Naive thymus-derived CD8-positive, alpha-beta T cell (primary cell): ENCODE results near the gene SYPL2. TPM values are rescaled to one million over a fixed set of nuclear protein-coding genes. Genes with fewer than 3 reads are reported as not detected.

Source experiments
- ATAC-seq, 2 donors: fragments of 150-1000 bp; cut with Tn5 transposase in 1 of 2; sonication (Bioruptor Pico), chemical (Tn5 transposase) in 1 of 2; 1 replicate in 1 of 2; 2 replicates in 1 of 2; pipeline ENCODE4 v1.10.0; 2021; ENCODE audit warnings: mild to moderate bottlenecking in 2 of 2, moderate library complexity in 2 of 2
- POLR2A ChIA-PET: fragments of 350-600 bp; sonication (Branson Sonifier 250); formaldehyde crosslinking; loops from one replicate; lab custom pipeline; 2021; ENCODE audit warnings: antibody characterized with exemption; lab: Charles Lee
- DNase-seq, 10 donors: peaks; one replicate each; pipeline versions ENCODE4 v3.0.0 to v3.0.0-alpha.2; 2020 to 2022
- H3K27ac Mint-ChIP-seq, 10 donors: one replicate each; pipeline ENCODE4 v1.8.0; 2020 to 2022; ENCODE audit warnings: mild to moderate bottlenecking in 10 of 10, mixed read lengths in 10 of 10, moderate library complexity in 4 of 10, inconsistent platforms in 1 of 10
- H3K27me3 Mint-ChIP-seq, 5 donors: one replicate each; pipeline ENCODE4 v1.8.0; 2021 to 2022; ENCODE audit warnings: mixed read lengths in 5 of 5
- H3K36me3 Mint-ChIP-seq, 3 donors: one replicate each; pipeline ENCODE4 v1.8.0; 2020 to 2022; ENCODE audit warnings: mixed read lengths in 3 of 3, mild to moderate bottlenecking in 2 of 3, inconsistent platforms in 1 of 3
- H3K4me1 Mint-ChIP-seq, 4 donors: one replicate each; pipeline ENCODE4 v1.8.0; 2021 to 2022; ENCODE audit warnings: mixed read lengths in 4 of 4
- H3K4me3 Mint-ChIP-seq, 10 donors: one replicate each; pipeline ENCODE4 v1.8.0; 2020 to 2022; ENCODE audit warnings: mild to moderate bottlenecking in 10 of 10, mixed read lengths in 10 of 10, moderate library complexity in 6 of 10, inconsistent platforms in 1 of 10
- H3K9me3 Mint-ChIP-seq, 9 donors: one replicate each; pipeline ENCODE4 v1.8.0; 2020 to 2022; ENCODE audit warnings: mixed read lengths in 9 of 9, mild to moderate bottlenecking in 3 of 9, inconsistent platforms in 1 of 9, moderate library complexity in 1 of 9
- polyA plus RNA-seq, 3 donors: library from polyadenylated mRNA; unstranded; fragments of 300-500 nt; fragmentation: Illumina TruSeq; gene quantifications; one replicate each; pipeline ENCODE4 v1.2.3, GENCODE V29; 2021
- total RNA-seq, 8 experiments: library from RNA in 2 of 8; stranded (reverse) in 2 of 8; gene quantifications; one replicate each; pipeline ENCODE4 v1.2.3 and lab custom pipeline; 2021 to 2026

SYPL2 gene
- total and polyA plus RNA-seq, 5 experiments from 2014 or later: 0.22 TPM; not detected in 4

- Mint-ChIP-seq H3K27ac (no peak overlapping the region), H3K27me3 (peaks cover 7 to 86% (median 61%) of the 10 kb centered on the region in 5 donors), H3K4me3 (no peak overlapping the region), H3K36me3 (peaks cover 0 to 4% (median 0%) of the 10 kb centered on the region in 3 donors), H3K9me3 (no peaks in the 10 kb centered on the region), H3K4me1 (peaks cover 0 to 7% (median 2%) of the 10 kb centered on the region in 4 donors)
- POLR2A ChIA-PET: no interaction called here
- ATAC-seq (no peak), DNase-seq (no peak)
Measured at GRCh38 chr1:109474697-109475096, 8.4 kb downstream of the SYPL2 start.

GRCh38 chr1:109475261-109475660, 8.9 kb downstream of the SYPL2 start:
- no peak overlapping the region for H3K27ac Mint-ChIP-seq
- POLR2A ChIA-PET: no interaction called here
- peaks cover 0 to 7% (median 2%) of the 10 kb centered on the region in 4 donors for H3K4me1 Mint-ChIP-seq
- H3K36me3 Mint-ChIP-seq: peaks cover 0 to 4% (median 0%) of the 10 kb centered on the region in 3 donors
- H3K9me3 Mint-ChIP-seq: no peaks in the 10 kb centered on the region
- ATAC-seq: no peak
- no peak for DNase-seq
- no peak overlapping the region for H3K4me3 Mint-ChIP-seq
- H3K27me3 Mint-ChIP-seq: peaks cover 7 to 83% (median 57%) of the 10 kb centered on the region in 5 donors

- Mint-ChIP-seq H3K4me1 (peaks cover 0 to 7% (median 2%) of the 10 kb centered on the region in 4 donors), H3K27me3 (peaks cover 4 to 68% (median 46%) of the 10 kb centered on the region in 5 donors), H3K9me3 (no peaks in the 10 kb centered on the region), H3K4me3 (no peak overlapping the region), H3K36me3 (peaks cover 0 to 4% (median 0%) of the 10 kb centered on the region in 3 donors), H3K27ac (no peak overlapping the region)
- POLR2A ChIA-PET: no interaction called here
- DNase-seq (no peak), ATAC-seq (no peak)
Measured at GRCh38 chr1:109476825-109477224, 10.5 kb downstream of the SYPL2 start.

GRCh38 chr1:109477821-109478220, 11.5 kb downstream of the SYPL2 start:
- Mint-ChIP-seq H3K36me3 (peaks cover 0 to 4% (median 0%) of the 10 kb centered on the region in 3 donors), H3K4me1 (peaks cover 3 to 15% (median 9%) of the 10 kb centered on the region in 4 donors), H3K27ac (no peak overlapping the region), H3K9me3 (no peaks in the 10 kb centered on the region), H3K27me3 (peaks cover 4 to 63% (median 40%) of the 10 kb centered on the region in 5 donors), H3K4me3 (no peak overlapping the region)
- POLR2A ChIA-PET: no interaction called here
- ATAC-seq: no peak
- no peak for DNase-seq

- ATAC-seq (no peak), DNase-seq (peak in 5 of 10 donors; percentile 29 to 51 (median 39))
- Mint-ChIP-seq H3K27me3 (peaks cover 4 to 53% (median 35%) of the 10 kb centered on the region in 5 donors), H3K4me1 (peaks cover 8 to 23% (median 16%) of the 10 kb centered on the region in 4 donors), H3K27ac (no peak overlapping the region), H3K9me3 (no peaks in the 10 kb centered on the region), H3K4me3 (no peak overlapping the region), H3K36me3 (peaks cover 0 to 4% (median 0%) of the 10 kb centered on the region in 3 donors)
- POLR2A ChIA-PET: interaction anchor here (1.2 kb wide), 1 partner anchor 70 kb away, joined by 4 read pairs; the partner anchor contains the start of gene GNAI3
Measured at GRCh38 chr1:109478806-109479205, 12.5 kb downstream of the SYPL2 start.

GRCh38 chr1:109479311-109479710, 13.0 kb downstream of the SYPL2 start:
- Mint-ChIP-seq H3K9me3 (no peaks in the 10 kb centered on the region), H3K4me1 (peaks cover 11 to 26% (median 19%) of the 10 kb centered on the region in 4 donors), H3K4me3 (no peak overlapping the region), H3K36me3 (peaks cover 0 to 4% (median 0%) of the 10 kb centered on the region in 3 donors), H3K27ac (peak overlapping the region in 1 of 10 donors; percentile 53), H3K27me3 (peaks cover 4 to 51% (median 35%) of the 10 kb centered on the region in 5 donors)
- DNase-seq (no peak), ATAC-seq (no peak)
- POLR2A ChIA-PET: interaction anchor here (1.2 kb wide), 1 partner anchor 70 kb away, joined by 4 read pairs; the partner anchor contains the start of gene GNAI3

- Mint-ChIP-seq H3K27me3 (peaks cover 2 to 49% (median 31%) of the 10 kb centered on the region in 5 donors), H3K4me1 (peaks cover 16 to 32% (median 25%) of the 10 kb centered on the region in 4 donors), H3K27ac (peak overlapping the region in 1 of 10 donors; percentile 39), H3K4me3 (no peak overlapping the region), H3K36me3 (peaks cover 0 to 4% (median 0%) of the 10 kb centered on the region in 3 donors), H3K9me3 (no peaks in the 10 kb centered on the region)
- POLR2A ChIA-PET: no interaction called here
- DNase-seq: no peak
- no peak for ATAC-seq
Measured at GRCh38 chr1:109479901-109480300, 13.6 kb downstream of the SYPL2 start.

- peaks cover 2 to 32% (median 20%) of the 10 kb centered on the region in 5 donors for H3K27me3 Mint-ChIP-seq
- peaks cover 0 to 4% (median 0%) of the 10 kb centered on the region in 3 donors for H3K36me3 Mint-ChIP-seq
- POLR2A ChIA-PET: interaction anchor here (0.6 to 3.9 kb wide), 4 partner anchors 10 to 29 kb away, joined by 3 to 34 read pairs (median 4); no protein-coding TSS in a partner anchor
- H3K27ac Mint-ChIP-seq: no peak overlapping the region
- H3K9me3 Mint-ChIP-seq: no peaks in the 10 kb centered on the region
- ATAC-seq: no peak
- peaks cover 22 to 46% (median 35%) of the 10 kb centered on the region in 4 donors for H3K4me1 Mint-ChIP-seq
- peak overlapping the region in 1 of 10 donors; percentile 7 for H3K4me3 Mint-ChIP-seq
- DNase-seq: no peak
Measured at GRCh38 chr1:109481646-109482045, 15.3 kb downstream of the SYPL2 start.

- no peaks in the 10 kb centered on the region for H3K9me3 Mint-ChIP-seq
- H3K36me3 Mint-ChIP-seq: peaks cover 0 to 5% (median 0%) of the 10 kb centered on the region in 3 donors
- peaks cover 2 to 27% (median 17%) of the 10 kb centered on the region in 5 donors for H3K27me3 Mint-ChIP-seq
- H3K4me1 Mint-ChIP-seq: peaks cover 22 to 47% (median 35%) of the 10 kb centered on the region in 4 donors
- peak overlapping the region in 9 of 10 donors; percentile 27 to 98 (median 90) for H3K4me3 Mint-ChIP-seq
- DNase-seq (no peak), ATAC-seq (no peak)
- POLR2A ChIA-PET: interaction anchor here (0.6 to 4.9 kb wide), 6 partner anchors 10 to 57 kb away, joined by 5 to 55 read pairs (median 30); partner anchors contain the start of genes CYB561D1 and PSMA5
- peak overlapping the region in 7 of 10 donors; percentile 9 to 92 (median 40) for H3K27ac Mint-ChIP-seq
Measured at GRCh38 chr1:109482242-109482641, 15.9 kb downstream of the SYPL2 start.

GRCh38 chr1:109482791-109483671, 16.7 kb downstream of the SYPL2 start:
- POLR2A ChIA-PET: interaction anchor here (0.6 to 4.9 kb wide), 22 partner anchors 10 to 601 kb away, joined by 3 to 55 read pairs (median 6); partner anchors contain the start of genes AHCYL1, AMIGO1, CELSR2 and CYB561D1
- Mint-ChIP-seq H3K4me1 (peaks cover 22 to 47% (median 37%) of the 10 kb centered on the region in 4 donors), H3K36me3 (peaks cover 0 to 8% (median 0%) of the 10 kb centered on the region in 3 donors), H3K9me3 (no peaks in the 10 kb centered on the region), H3K4me3 (peak overlapping the region; percentile 88 to 99 (median 96)), H3K27me3 (peaks cover 2 to 19% (median 10%) of the 10 kb centered on the region in 5 donors), H3K27ac (peak overlapping the region; percentile 87 to 96 (median 92))
- peak; percentile 65 to 76 for ATAC-seq
- DNase-seq: peak in 7 of 10 donors; percentile 20 to 80 (median 34)

- Mint-ChIP-seq H3K9me3 (no peaks in the 10 kb centered on the region), H3K27ac (peak within 1 kb of the TSS; percentile 87 to 96 (median 94)), H3K36me3 (peaks cover 0 to 9% (median 0%) of the 10 kb centered on the region in 3 donors), H3K4me1 (peaks cover 22 to 44% (median 36%) of the 10 kb centered on the region in 4 donors), H3K4me3 (peak within 1 kb of the TSS; percentile 88 to 99 (median 96)), H3K27me3 (peaks cover 0 to 11% (median 6%) of the 10 kb centered on the region in 5 donors)
- DNase-seq (peak; percentile 90 to 96 (median 94)), ATAC-seq (peak; percentile 79 to 80)
- POLR2A ChIA-PET: interaction anchor here (0.6 to 4.9 kb wide), 23 partner anchors 10 to 834 kb away, joined by 3 to 55 read pairs (median 5); partner anchors contain the start of genes AHCYL1, AMIGO1, CELSR2 and CYB561D1
Measured at GRCh38 chr1:109483672-109484518, 17.5 kb downstream of the SYPL2 start, which contains the start of gene ATXN7L2. ATXN7L2 (plus strand) TSS chr1:109483905; CDS start chr1:109483954, 49 bp downstream.
